ENCODE measurements around the gene IQCH.

Gene IQCH

DNA sequence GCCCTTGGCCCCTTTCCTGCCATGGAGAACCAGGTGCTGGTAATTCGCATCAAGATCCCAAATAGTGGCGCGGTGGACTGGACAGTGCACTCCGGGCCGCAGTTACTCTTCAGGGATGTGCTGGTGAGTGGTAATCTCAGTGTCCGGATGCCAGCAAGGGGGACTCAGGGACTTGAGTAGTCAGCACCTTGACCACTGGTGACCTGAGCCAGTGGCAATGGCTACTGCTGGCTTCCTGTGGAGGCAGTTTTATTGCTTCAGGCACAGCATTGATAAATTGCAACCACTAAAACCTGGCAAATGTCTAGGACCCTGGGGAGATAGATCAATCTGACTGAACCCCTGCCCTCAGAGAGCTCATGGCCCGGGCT, 288.7 kb downstream of the IQCH start:
- peak overlapping the region; percentile 89 for H3K27ac ChIP-seq

GRCh38 chr15:67544475-67544874, 289.9 kb downstream of the IQCH start:
- TF ChIP-seq CTCF (conservative IDR thresholded peaks at IDR 0.05), result no peak
- no peak for TF ChIP-seq ZFX (IDR thresholded peaks at IDR 0.05)
- H3K27ac ChIP-seq, result no peak overlapping the region

More for the DNA sequence above, 288.7 kb downstream of the IQCH start:
- no peak for TF ChIP-seq CTCF (conservative IDR thresholded peaks at IDR 0.05)
- no peak for TF ChIP-seq ZFX (IDR thresholded peaks at IDR 0.05)

- TF ChIP-seq CTCF (conservative IDR thresholded peaks at IDR 0.05), result no peak
- TF ChIP-seq ZFX (IDR thresholded peaks at IDR 0.05), result no peak
- H3K27ac ChIP-seq, result no peak overlapping the region
Measured at GRCh38 chr15:67545864-67546263, 291.3 kb downstream of the IQCH start.

- no peak overlapping the region for H3K27ac ChIP-seq
- TF ChIP-seq ZFX (IDR thresholded peaks at IDR 0.05) (no peak), CTCF (conservative IDR thresholded peaks at IDR 0.05) (no peak)
Measured at GRCh38 chr15:67547064-67547463, 292.5 kb downstream of the IQCH start.

DNA sequence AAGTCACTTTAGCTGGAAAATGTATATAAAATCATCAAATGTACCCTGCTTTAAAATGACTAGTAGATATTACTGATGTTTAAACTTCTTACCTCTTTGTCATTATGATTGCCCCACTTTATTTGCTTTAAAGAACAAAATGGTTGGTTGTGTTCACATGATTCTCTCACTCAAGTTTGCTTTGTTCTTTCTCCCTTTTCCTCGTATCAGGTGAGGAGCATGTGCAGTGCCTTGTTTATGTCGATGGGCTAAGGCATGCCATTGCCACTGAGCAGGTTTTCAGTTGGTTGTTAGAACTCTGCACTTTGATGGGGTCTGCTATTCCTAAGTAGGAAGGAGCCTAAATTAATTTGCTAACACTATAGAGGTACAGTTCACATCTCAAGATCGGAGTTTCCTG, 293.2 kb downstream of the IQCH start:
- H3K27ac ChIP-seq, result no peak overlapping the region
- TF ChIP-seq CTCF (conservative IDR thresholded peaks at IDR 0.05) (no peak), ZFX (IDR thresholded peaks at IDR 0.05) (no peak)

- H3K27ac ChIP-seq, result no peak overlapping the region
- TF ChIP-seq ZFX (IDR thresholded peaks at IDR 0.05) (no peak), CTCF (conservative IDR thresholded peaks at IDR 0.05) (no peak)
Measured at GRCh38 chr15:67548236-67548852, 293.8 kb downstream of the IQCH start.

DNA sequence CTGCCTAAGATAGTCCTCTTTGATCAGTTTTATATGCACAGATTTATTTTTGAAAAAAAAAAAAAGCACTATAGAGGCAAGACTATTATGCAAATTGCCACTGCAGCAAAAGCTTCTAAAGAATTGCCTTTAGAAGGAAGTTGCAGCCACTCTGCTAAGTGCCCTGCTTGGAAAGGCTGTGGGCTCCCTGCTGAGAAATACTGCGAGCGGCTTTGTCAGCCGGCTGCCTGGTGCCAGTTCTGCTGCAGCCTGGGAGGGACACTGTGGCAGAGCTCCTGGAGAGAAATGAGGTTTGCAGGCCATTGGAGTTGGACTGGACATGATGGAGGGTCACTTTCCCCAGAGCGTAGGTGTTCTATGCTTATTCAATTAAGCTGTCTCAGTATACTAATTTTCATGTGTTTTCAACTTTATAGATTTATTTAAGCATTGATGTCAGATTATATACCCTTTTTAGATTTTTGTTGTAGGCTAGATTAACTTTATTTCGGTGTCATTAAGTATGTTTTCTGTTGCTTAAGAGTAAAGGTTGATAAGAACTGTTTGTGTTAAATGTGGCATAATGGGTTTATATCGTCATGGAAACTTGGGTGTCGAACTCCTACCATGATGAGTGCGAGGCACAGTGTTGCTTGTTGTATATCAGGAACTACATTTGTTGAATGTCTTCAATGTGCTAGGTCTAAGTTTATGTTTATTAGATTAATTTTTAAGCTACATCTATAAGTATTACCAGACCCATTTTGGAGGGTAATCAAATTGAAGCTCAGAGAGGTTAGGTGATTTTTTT, 294.5 kb downstream of the IQCH start:
- TF ChIP-seq ZFX (IDR thresholded peaks at IDR 0.05), result no peak
- no peak overlapping the region for H3K27ac ChIP-seq
